Brain microvascular endothelial cell (primary cell): ENCODE data around the gene ADAM22.

Experiments
- DNase-seq: peaks from one replicate; pipeline ENCODE4 v3.0.0-alpha.2; 2020
- H3K27ac ChIP-seq: fragments of 250-450 bp; sonication (Bioruptor Pico); 2 replicates; pipeline ENCODE4 v1.5.1; 2020; ENCODE audit warnings: mild to moderate bottlenecking, moderate library complexity
- H3K27me3 ChIP-seq: fragments of 250-450 bp; sonication (Bioruptor Pico); replicated peaks from 2 replicates; pipeline ENCODE4 v1.5.1; 2020; ENCODE audit warnings: mild to moderate bottlenecking
- H3K36me3 ChIP-seq: fragments of 250-450 bp; sonication (Bioruptor Pico); replicated peaks from 2 replicates; pipeline ENCODE4 v1.5.1; 2020; ENCODE audit warnings: mild to moderate bottlenecking
- H3K4me3 ChIP-seq: 2 replicates; pipeline ENCODE4 v1.5.1; 2011; ENCODE audit warnings: low read depth, mild to moderate bottlenecking, control low read depth, low read length, moderate library complexity
- in situ Hi-C: cut with HindIII; loops from 2 replicates; pipeline ENCODE4 v1.10.0; 2017; ENCODE audit warnings: low sequenced_read_pairs, low pct_ligation_motif_present
- TF ChIP-seq, protein P1 (sequence below): IDR thresholded peaks from 2 replicates; pipeline ENCODE4 v1.5.1; 2011; ENCODE audit warnings: low read depth, mild to moderate bottlenecking, moderate library complexity, low read length, control low read depth, inconsistent platforms; ENCODE audit errors: missing control alignments

ADAM22 gene

DNA sequence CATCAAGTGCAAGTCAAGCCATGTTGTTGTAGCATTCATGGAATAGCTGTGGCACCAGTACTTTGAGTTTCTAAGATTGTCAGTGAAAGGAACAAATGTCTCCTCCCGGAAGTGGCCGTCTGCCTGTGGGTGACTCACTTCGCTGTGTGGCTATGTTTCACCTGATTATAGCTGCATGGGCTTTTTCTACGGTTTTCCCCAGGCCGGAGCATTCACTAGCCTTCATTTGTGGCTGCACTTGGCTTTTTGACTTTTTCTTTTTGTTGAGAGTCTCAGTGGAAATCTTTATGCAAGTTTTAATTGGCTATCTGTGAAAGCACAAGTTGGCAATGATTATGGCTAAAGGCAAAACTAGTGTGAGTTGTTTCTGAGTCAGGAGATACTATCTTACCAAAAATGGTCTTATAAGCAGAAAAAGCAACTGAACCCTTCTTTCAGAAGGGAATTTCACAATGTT, 250.8 kb downstream of the ADAM22 start:
- TF ChIP-seq, protein P1, sequence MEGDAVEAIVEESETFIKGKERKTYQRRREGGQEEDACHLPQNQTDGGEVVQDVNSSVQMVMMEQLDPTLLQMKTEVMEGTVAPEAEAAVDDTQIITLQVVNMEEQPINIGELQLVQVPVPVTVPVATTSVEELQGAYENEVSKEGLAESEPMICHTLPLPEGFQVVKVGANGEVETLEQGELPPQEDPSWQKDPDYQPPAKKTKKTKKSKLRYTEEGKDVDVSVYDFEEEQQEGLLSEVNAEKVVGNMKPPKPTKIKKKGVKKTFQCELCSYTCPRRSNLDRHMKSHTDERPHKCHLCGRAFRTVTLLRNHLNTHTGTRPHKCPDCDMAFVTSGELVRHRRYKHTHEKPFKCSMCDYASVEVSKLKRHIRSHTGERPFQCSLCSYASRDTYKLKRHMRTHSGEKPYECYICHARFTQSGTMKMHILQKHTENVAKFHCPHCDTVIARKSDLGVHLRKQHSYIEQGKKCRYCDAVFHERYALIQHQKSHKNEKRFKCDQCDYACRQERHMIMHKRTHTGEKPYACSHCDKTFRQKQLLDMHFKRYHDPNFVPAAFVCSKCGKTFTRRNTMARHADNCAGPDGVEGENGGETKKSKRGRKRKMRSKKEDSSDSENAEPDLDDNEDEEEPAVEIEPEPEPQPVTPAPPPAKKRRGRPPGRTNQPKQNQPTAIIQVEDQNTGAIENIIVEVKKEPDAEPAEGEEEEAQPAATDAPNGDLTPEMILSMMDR: no peak
- Histone ChIP-seq H3K36me3 (no peaks in the 10 kb centered on the region), H3K27ac (no peak overlapping the region), H3K27me3 (no peaks in the 10 kb centered on the region), H3K4me3 (no peak overlapping the region)
- in situ Hi-C loops: no loop called here
- DNase-seq: peak; percentile 8

DNA sequence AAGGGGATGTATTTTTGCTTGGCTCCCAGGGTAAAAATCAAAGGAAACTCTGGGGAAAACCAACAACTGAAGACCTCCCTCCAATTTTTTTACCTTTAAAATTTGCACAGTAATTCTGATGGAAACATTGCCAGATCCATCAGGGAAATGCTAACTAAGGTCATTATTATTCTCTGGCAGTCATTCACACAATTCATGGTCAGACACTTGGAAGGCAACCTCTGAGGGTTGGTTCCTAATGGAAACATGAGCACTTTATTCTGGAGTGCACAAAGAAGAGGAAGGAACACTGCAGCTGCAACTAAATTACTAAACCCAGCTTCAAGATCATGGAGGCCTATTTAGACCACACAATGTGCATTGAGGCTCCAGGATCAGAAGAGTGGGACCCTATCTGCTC, 251.6 kb downstream of the ADAM22 start:
- TF ChIP-seq, protein P1: no peak
- DNase-seq: no peak
- Histone ChIP-seq H3K27me3 (no peaks in the 10 kb centered on the region), H3K27ac (no peak overlapping the region), H3K36me3 (no peaks in the 10 kb centered on the region), H3K4me3 (no peak overlapping the region)
- in situ Hi-C loops: no loop called here

GRCh38 chr7:88191911-88192310, 257.9 kb downstream of the ADAM22 start:
- Histone ChIP-seq H3K27me3 (no peaks in the 10 kb centered on the region), H3K4me3 (no peak overlapping the region), H3K36me3 (no peaks in the 10 kb centered on the region), H3K27ac (no peak overlapping the region)
- TF ChIP-seq, protein P1: no peak
- in situ Hi-C loops: no loop called here
- no peak for DNase-seq

GRCh38 chr7:88200261-88200660, 266.2 kb downstream of the ADAM22 start:
- no peaks in the 10 kb centered on the region for H3K27me3 ChIP-seq
- H3K27ac ChIP-seq: no peak overlapping the region
- in situ Hi-C loops: no loop called here
- no peak for DNase-seq
- TF ChIP-seq, protein P1: no peak
- peaks cover 18% of the 10 kb centered on the region for H3K36me3 ChIP-seq
- no peak overlapping the region for H3K4me3 ChIP-seq

DNA sequence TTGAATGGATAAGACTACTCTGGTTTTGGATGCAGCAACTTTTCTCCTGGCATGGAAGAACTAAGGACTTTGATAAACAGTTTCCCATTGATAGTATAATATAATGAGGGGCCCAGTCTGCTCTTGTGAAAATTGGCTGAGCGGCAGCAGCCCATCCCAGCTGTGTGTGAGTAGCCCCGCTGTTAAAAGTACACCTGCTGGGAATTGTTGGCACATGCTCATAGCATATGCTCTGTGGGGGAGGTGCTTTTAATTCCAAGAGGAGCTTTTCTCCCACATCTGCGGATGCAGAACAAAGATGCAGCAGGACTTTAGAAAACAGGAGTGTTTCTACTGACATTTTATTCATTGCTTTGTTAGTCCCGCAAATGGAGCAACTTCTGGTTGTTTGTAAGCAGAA, 266.7 kb downstream of the ADAM22 start:
- Histone ChIP-seq H3K4me3 (no peak overlapping the region), H3K27me3 (no peaks in the 10 kb centered on the region), H3K27ac (no peak overlapping the region), H3K36me3 (peaks cover 21% of the 10 kb centered on the region)
- TF ChIP-seq, protein P1: no peak
- DNase-seq: no peak
- in situ Hi-C loops: no loop called here

GRCh38 chr7:88201305-88201704, 267.3 kb downstream of the ADAM22 start:
- no peak for DNase-seq
- TF ChIP-seq, protein P1: no peak
- in situ Hi-C loops: no loop called here
- no peak overlapping the region for H3K27ac ChIP-seq
- peaks cover 26% of the 10 kb centered on the region for H3K36me3 ChIP-seq
- no peak overlapping the region for H3K4me3 ChIP-seq
- H3K27me3 ChIP-seq: no peaks in the 10 kb centered on the region
